OCI-LY1 (cell line): Measurements from ENCODE around the gene SLC13A1.

Experiments used
- EZH2 ChIP-seq: fragments of 200-600 bp; sonication (generic), shearing (Covaris generic); IDR thresholded peaks from 2 replicates; pipeline ENCODE4 v1.8.0; 2017; ENCODE audit warnings: borderline replicate concordance, mixed run types, mild to moderate bottlenecking, antibody characterized with exemption, low read length, moderate library complexity, mixed read lengths
- TF ChIP-seq, protein P1 (sequence below): fragments of 200-600 bp; sonication (generic), shearing (Covaris generic); IDR thresholded peaks from 2 replicates; pipeline ENCODE4 v1.5.1; 2017; ENCODE audit warnings: mild to moderate bottlenecking, antibody characterized with exemption, low read length, moderate library complexity, mixed read lengths

DNA sequence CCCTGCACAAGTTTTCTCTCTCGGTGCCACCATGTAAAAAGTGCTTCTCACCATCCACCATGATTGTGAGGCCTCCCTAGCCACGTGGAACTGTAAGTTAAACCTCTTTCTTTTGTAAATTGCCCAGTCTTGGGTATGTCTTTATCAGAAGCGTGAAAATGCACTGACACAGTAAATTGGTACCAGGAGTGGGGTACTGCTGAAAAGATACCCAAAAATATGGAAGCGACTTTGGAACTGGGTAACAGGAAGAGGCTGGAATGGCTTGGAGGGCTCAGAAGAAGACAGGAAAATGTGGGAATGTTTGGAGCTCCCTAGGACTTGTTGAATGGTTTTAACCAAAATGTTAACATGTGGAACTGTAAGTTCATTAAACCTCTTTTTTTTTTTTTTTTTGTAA, 15.6 kb upstream of the SLC13A1 start:
- TF ChIP-seq, protein P1, sequence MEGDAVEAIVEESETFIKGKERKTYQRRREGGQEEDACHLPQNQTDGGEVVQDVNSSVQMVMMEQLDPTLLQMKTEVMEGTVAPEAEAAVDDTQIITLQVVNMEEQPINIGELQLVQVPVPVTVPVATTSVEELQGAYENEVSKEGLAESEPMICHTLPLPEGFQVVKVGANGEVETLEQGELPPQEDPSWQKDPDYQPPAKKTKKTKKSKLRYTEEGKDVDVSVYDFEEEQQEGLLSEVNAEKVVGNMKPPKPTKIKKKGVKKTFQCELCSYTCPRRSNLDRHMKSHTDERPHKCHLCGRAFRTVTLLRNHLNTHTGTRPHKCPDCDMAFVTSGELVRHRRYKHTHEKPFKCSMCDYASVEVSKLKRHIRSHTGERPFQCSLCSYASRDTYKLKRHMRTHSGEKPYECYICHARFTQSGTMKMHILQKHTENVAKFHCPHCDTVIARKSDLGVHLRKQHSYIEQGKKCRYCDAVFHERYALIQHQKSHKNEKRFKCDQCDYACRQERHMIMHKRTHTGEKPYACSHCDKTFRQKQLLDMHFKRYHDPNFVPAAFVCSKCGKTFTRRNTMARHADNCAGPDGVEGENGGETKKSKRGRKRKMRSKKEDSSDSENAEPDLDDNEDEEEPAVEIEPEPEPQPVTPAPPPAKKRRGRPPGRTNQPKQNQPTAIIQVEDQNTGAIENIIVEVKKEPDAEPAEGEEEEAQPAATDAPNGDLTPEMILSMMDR: no peak
- TF ChIP-seq EZH2: no peak
